ENCODE results near the gene EIF5A.

- TF ChIP-seq, protein P1, sequence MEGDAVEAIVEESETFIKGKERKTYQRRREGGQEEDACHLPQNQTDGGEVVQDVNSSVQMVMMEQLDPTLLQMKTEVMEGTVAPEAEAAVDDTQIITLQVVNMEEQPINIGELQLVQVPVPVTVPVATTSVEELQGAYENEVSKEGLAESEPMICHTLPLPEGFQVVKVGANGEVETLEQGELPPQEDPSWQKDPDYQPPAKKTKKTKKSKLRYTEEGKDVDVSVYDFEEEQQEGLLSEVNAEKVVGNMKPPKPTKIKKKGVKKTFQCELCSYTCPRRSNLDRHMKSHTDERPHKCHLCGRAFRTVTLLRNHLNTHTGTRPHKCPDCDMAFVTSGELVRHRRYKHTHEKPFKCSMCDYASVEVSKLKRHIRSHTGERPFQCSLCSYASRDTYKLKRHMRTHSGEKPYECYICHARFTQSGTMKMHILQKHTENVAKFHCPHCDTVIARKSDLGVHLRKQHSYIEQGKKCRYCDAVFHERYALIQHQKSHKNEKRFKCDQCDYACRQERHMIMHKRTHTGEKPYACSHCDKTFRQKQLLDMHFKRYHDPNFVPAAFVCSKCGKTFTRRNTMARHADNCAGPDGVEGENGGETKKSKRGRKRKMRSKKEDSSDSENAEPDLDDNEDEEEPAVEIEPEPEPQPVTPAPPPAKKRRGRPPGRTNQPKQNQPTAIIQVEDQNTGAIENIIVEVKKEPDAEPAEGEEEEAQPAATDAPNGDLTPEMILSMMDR (IDR thresholded peaks at IDR 0.05), result no peak
- TF ChIP-seq POLR2AphosphoS5 (IDR thresholded peaks at IDR 0.05), result no peak
Observed at GRCh38 chr17:7295230-7296180, 11.9 kb upstream of the EIF5A start.
